Placental epithelial cell (primary cell): ENCODE results near the gene TEKT3. TPM values are rescaled to one million over a fixed set of nuclear protein-coding genes. Genes with fewer than 3 reads are reported as not detected.

Source experiments
- small RNA-seq: library from RNA; depleted of rRNA; stranded (forward); fragments of <200 nt; gene quantifications from one replicate; pipeline ENCODE3, GENCODE V24; 2012
- total RNA-seq: library from RNA; depleted of rRNA; stranded (reverse); fragments of >200 nt; gene quantifications from 2 replicates; pipeline ENCODE4 v1.2.3, GENCODE V29; 2012

The TEKT3 gene
- total RNA-seq, result not detected in 2 replicates

DNA sequence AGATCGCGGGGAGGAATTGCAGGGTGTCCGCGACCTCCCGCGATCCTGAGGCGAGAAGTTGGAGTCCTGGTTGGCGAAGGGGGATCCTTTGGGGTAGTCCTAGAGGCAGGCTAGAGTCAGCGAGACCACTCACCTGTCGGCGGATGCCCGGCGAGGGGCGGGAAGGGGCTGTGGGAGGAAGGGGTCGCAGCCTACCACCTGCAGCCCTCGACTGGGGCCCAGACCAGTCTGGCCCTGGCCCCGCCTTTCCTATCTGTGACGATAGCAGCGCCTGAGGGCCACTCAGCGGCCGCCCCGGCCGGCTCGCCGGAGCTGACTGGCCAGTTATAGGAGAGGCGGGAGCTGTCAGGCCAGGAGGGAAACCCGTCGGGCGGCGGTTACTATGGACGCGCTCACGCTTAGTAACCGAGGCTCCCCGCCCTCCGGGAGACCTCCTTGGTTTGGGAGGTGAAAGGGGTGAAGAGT is at the start of gene TEKT3:
TSS of gene TEKT3 (minus strand) at position 213 of the 465 bp plus-strand sequence. CDS start 10,012 bp downstream, outside the sequence.

DNA sequence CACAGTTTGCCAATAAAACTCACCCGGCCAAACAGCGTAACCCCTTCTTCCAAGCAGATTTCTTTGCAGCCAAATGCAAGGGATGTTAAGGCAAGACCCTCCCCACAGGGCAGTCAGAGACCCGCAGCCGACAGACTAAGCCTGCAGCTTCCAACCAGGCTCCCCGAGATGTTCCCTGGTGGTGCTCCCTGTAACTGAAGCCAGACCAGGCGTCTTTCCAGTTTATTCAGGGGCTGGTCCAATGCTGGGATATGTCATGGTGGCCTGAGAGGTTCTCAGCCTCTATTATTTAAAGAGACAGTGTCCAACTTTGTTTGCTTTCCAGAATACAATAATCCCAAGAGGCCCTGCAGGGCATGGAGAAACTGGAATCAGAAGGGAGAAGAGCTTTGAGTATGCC is 76.3 kb downstream of the TEKT3 start, which contains the start of gene PMP22:
TSS of gene PMP22 (minus strand) at position 196 of the 400 bp plus-strand sequence. CDS start 4,599 bp downstream, outside the sequence.

Small RNA genes within 50 kb of the gene (small RNA-seq; reads per million reads assigned to genes)
- not detected for gene RNU6-799P

Other genes starting within 250 kb of the TEKT3 start
- gene PMP22, start 76.3 kb downstream of the TEKT3 start, total RNA-seq, result 0.11 and 0.79 TPM in 2 replicates
- 0.87 and 5.9 TPM in 2 replicates for gene CDRT4, start 126.0 kb upstream of the TEKT3 start, total RNA-seq
- gene TVP23C, start 221.9 kb upstream of the TEKT3 start, total RNA-seq, result 18.3 and 18.8 TPM in 2 replicates